GM10248 (cell line): Measurements from ENCODE around the gene CFDP1.

Experiments
- CTCF ChIA-PET: fragments of 300-600 bp; sonication (Branson Sonifier 250); formaldehyde crosslinking; extraction: SDS; loops from one replicate; lab custom pipeline; 2021; ENCODE audit warnings: antibody characterized with exemption; lab: Yijun Ruan, JAX
- POLR2A ChIA-PET: fragments of 350-650 bp; sonication (Branson Sonifier 250); formaldehyde crosslinking; extraction: SDS; loops from one replicate; lab custom pipeline; 2020; ENCODE audit warnings: antibody characterized with exemption; lab: Yijun Ruan, JAX
- DNase-seq: peaks from one replicate; pipeline ENCODE4 v3.0.0; 2012; ENCODE audit errors: extremely low spot score
- TF ChIP-seq, protein P1 (sequence below): IDR thresholded peaks from 2 replicates; pipeline ENCODE4 v1.5.1; 2012; ENCODE audit warnings: mild to moderate bottlenecking, low read depth; ENCODE audit errors: extremely low read depth, missing control alignments, control extremely low read depth

The CFDP1 gene

DNA sequence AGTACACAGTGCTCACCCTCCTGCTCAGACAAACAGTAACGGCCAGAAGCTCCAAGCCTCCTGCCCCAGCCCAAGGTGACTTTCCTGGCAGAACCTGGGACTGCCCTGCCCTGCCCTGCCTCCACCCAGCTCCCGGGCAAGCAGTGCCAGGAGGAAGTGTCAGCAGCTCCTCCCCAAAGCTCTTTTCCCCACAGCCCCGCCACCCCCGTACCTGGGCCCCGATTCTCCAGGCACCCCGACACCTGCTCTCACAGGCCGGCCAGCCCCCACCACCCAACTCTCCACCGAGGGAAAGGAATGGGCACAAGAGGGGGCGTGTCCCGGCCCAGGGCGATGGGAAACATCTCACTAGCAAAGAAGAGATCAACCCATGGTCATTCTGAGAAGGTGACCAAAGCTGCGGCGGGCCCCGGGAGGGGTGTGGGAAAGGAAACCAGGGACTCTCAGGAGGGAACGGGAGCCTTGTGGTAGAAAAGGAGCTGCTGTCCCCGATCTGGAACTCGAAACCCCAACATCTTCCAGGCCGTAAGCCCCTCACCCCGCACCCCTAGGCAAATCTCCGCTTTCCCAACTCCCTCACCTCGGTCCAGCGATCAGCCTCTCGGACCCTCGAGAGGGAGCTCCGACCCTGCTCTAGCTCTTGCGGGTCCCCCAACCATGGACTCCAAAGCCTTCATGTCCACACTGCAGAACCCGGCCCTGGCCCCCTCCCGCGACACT, 183.1 kb downstream of the CFDP1 start:
- TF ChIP-seq, protein P1, sequence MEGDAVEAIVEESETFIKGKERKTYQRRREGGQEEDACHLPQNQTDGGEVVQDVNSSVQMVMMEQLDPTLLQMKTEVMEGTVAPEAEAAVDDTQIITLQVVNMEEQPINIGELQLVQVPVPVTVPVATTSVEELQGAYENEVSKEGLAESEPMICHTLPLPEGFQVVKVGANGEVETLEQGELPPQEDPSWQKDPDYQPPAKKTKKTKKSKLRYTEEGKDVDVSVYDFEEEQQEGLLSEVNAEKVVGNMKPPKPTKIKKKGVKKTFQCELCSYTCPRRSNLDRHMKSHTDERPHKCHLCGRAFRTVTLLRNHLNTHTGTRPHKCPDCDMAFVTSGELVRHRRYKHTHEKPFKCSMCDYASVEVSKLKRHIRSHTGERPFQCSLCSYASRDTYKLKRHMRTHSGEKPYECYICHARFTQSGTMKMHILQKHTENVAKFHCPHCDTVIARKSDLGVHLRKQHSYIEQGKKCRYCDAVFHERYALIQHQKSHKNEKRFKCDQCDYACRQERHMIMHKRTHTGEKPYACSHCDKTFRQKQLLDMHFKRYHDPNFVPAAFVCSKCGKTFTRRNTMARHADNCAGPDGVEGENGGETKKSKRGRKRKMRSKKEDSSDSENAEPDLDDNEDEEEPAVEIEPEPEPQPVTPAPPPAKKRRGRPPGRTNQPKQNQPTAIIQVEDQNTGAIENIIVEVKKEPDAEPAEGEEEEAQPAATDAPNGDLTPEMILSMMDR: no peak
- CTCF ChIA-PET: interaction anchor here (0.7 to 7.5 kb wide), 9 partner anchors 15 to 267 kb away, joined by 3 to 62 read pairs (median 3); partner anchors contain the start of gene TMEM170A
- POLR2A ChIA-PET: no interaction called here
- no peak for DNase-seq

DNA sequence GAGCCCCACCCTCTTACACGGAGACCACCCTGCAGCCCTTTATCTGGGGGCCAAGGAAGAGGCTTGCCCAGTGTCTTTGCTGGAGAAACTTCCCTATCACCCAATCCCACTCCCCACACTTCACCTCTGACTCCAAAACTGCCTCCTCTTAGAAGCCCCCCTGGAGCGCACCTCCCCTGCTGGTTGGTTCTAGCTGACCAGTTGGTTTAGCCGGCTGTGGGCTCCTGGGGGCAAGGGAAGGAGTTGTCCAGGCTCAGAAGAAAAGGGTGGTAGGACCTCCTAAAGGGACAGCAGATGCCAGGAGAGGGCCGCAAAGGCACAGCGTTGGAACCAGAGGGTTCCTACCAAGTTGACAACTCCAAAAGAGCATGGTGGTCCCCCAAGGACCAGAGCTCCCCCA, 183.9 kb downstream of the CFDP1 start:
- CTCF ChIA-PET: interaction anchor here (0.7 to 7.5 kb wide), 4 partner anchors 14 to 216 kb away, joined by 3 to 62 read pairs (median 3); no protein-coding TSS in a partner anchor

DNA sequence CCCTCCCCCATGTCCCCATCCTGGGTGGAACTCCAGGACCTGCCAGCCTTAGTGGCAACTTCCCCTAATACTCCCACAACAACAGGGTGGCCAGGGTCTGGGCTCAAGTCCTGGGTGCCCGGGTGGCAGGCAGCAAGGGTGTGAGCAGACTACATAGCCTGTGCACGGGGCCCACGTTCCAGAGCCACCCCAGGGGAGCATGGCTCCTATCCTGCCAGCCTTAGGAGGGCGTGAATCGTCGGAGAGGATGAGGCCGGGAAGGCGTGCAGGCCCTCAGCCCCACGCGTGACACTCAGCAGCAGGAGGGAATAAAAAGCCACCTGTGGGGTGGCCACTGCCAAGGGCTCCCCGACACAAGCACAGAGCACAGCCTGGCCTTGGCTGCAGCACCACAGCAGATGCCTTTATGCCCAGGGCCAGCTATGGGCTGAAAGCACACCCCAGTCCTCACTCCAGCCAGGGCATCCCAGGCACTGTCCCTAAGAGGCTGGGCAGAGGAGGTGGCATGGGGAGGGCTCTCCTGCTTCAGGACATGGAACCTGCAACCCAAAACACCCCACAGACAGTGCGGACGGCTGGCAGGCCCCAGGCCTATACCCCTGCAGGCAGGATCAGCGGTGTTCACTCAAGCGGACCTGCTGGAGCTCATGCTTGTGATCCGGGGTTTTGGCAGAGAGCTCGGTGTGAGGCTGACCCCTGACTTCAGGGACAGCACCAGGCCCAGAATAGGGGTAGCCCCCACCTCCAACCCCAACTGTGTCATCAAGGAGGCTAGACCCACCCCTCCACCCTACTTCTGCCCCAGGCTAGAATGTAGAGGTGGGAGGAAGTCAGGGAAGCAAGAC, 184.5 kb downstream of the CFDP1 start:
- ChIA-PET CTCF (interaction anchor here (1.3 to 7.5 kb wide), 2 partner anchors 13 to 137 kb away, joined by 3 to 62 read pairs; no protein-coding TSS in a partner anchor), POLR2A (no interaction called here)
- DNase-seq: no peak
- TF ChIP-seq, protein P1: no peak

More for the DNA sequence above, 183.9 kb downstream of the CFDP1 start:
- POLR2A ChIA-PET: no interaction called here
- TF ChIP-seq, protein P1: no peak
- DNase-seq: no peak

DNA sequence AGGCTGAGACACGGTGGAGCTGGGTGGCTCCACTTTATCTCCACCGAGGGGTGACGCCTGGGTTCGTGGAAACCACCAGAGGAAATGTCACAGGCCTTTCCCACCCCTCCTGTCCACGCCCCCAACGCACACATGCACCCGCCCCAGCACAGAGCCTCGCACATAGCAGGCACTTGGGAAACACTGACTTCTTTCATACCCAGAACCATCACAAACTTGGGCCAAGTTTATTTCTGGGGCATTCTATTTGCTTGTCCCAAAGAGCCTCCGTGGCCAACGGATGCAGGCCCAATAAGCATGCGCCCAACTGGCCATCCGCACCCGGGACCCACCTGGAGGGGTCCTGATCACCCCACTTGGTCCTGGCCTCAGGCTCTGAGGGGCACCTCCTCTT, 185.2 kb downstream of the CFDP1 start:
- ChIA-PET POLR2A (interaction anchor here (0.5 kb wide), 1 partner anchor 54 kb away, joined by 3 read pairs; no protein-coding TSS in a partner anchor), CTCF (interaction anchor here (7.5 kb wide), 1 partner anchor 13 kb away, joined by 62 read pairs; no protein-coding TSS in a partner anchor)
- TF ChIP-seq, protein P1: no peak
- DNase-seq: no peak

DNA sequence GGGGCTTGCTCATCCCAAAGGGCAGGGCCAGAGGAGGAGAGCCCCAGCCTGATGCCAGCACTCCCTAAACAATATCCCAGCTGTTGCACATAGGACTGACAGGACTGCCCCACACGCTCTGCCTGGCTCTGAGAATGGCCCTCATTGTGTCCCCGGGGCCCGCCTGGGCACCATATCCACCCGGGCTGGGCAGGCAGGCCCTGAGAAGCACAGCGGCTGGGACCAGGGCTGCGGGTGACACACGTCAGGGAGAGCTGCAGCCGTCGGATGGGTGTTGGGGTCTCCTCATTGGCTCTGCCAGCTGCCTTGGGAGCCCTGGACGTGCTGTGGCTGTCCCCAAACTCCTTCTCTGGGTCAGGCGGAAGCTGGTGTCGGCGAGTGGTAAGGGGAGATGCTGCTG, 186.1 kb downstream of the CFDP1 start:
- TF ChIP-seq, protein P1: no peak
- ChIA-PET CTCF (interaction anchor here (7.5 kb wide), 1 partner anchor 12 kb away, joined by 62 read pairs; no protein-coding TSS in a partner anchor), POLR2A (no interaction called here)
- DNase-seq: no peak
